ENCODE results near the gene CHKB.
"Not testable (repeated sequence)": the region's sequence is repeated elsewhere in the genome, so short reads cannot be mapped to it uniquely, and the experiment has no call there.

The CHKB gene

DNA sequence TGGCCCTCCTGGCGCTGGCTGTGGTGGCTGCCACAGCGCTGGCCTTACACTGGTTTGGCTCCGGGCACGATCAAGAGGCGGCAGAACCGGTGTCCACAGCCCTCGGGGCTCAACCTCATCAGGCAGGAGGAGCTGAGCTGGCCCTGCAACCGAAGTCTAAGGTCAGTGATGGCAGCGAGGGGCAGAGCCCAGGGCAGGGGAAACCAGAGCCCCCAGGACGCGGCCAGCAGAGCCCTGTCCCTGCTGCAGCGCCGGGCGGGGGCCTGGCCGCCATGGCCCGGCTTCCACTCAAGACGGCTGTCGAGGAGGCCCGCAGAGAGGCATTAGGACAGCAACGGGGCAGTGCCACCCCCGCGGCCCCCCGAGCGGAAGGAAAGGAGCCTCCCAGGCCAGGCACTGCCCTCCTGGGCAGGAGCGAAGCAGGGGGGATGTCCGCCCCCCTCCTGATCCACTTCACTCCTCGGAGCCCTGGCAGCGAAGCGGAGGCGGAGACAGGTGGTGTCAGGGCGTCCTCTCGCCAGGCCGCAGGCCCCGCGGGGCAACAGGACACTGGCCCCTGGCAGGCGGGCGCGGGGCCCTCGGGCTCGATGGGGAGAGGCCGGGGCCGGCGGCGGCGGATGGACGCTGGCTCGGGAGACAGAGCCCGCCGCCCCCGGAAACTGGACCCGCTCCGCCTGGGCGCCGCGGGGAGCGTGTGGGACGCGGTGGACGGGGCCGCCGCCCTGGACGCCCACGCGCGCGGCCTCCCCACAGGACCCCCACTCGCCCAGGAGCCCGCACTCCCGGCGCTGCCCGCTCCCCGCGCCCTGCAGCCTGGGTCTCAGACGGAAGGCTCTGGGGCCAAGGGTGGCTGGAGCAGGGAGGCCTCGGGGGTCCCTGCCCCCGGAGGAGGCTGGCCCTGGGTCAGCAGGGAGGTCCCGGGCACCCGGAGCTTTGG lies 36.1 kb downstream of the CHKB start:
- no peaks in the 10 kb centered on the region for H3K27me3 Mint-ChIP-seq (ENCODE audit: low read depth)
- peaks cover 32% of the 10 kb centered on the region for H3K4me1 Mint-ChIP-seq (ENCODE audit: low read depth)
- H3K36me3 Mint-ChIP-seq (ENCODE audit: low read depth): no peaks in the 10 kb centered on the region
- H3K4me3 Mint-ChIP-seq: peak overlapping the region; percentile 38
- H3K9me3 Mint-ChIP-seq: no peaks in the 10 kb centered on the region
- no peak for DNase-seq (ENCODE audit: low spot score)
- H3K27ac Mint-ChIP-seq: no peak overlapping the region

DNA sequence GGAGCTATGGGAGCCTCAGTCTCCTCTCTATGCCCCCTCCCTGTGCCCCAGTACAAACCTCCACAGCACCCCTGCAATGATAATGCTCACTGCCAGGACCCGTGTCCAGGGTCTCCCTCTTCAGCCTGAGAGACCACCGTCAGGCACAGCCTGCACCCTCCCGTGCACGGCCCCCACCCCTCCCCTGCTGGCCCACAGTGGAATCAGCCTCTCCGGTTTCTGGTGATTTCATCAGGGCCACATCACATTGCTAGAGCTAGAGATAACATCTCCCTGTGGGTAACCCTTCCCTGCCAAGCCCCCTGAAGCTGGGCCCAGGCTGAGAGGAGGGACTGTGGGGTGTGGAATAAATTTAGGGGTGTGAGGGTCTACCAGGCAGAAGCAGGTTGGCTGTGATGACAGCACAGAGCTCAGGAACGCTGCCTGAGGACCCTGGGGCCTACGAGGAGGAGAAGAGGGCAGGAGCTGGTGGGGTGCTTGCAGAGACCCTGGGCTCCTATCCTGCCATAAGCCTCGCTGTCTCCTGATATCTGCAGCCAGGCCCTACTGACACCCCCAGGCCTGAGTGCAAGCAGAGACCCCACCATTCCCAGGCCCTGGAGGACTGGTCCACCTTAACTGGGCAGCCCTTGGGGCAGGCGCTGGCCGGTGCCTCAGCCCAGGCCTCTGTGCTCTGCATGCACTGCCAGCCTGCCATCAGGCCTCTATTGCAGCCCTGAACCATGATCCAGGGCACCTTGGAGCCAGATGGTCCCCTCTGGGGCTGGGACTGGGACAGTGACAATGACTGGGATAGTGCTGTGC lies 36.9 kb downstream of the CHKB start, which contains the start of gene KLHDC7B:
KLHDC7B (plus strand) TSS at position 378 of the 804 bp plus-strand sequence; CDS start at position 723, 345 bp downstream.
- Mint-ChIP-seq H3K4me3 (peak within 1 kb of the TSS; percentile 67), H3K27me3 (ENCODE audit: low read depth) (no peaks in the 10 kb centered on the region), H3K27ac (peak within 1 kb of the TSS; percentile 84), H3K36me3 (ENCODE audit: low read depth) (no peaks in the 10 kb centered on the region), H3K4me1 (ENCODE audit: low read depth) (peaks cover 41% of the 10 kb centered on the region), H3K9me3 (no peaks in the 10 kb centered on the region)
- no peak for DNase-seq (ENCODE audit: low spot score)

DNA sequence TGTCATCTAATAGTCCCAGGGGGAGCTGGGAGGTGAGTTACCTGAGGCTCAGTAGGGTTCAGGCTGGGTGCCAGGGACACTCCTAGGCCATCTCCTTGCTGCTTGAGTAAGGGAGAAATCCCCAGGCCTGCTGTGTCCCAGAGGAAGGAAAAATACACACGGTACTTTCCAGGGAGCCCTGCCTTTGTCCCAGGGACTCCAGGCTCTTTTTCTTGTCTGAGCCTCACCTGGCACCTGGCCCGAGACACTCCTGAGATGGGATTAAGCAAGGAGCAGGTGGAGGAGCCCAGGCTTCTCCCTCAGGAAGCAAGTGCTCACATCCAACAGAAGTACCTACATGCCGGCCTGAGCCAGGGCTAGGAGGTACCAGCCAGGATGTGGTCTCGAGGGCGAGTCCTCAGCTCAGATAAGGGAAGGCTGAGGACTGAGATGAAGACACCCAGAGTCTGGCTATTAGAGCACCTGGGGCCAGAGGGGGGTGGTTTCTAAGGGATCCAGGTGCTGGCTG lies 37.8 kb downstream of the CHKB start:
- H3K4me3 Mint-ChIP-seq: peak overlapping the region; percentile 67
- H3K4me1 Mint-ChIP-seq (ENCODE audit: low read depth): peaks cover 45% of the 10 kb centered on the region
- peak overlapping the region; percentile 80 for H3K27ac Mint-ChIP-seq
- no peak for DNase-seq (ENCODE audit: low spot score)
- H3K27me3 Mint-ChIP-seq (ENCODE audit: low read depth): no peaks in the 10 kb centered on the region
- no peaks in the 10 kb centered on the region for H3K9me3 Mint-ChIP-seq
- peaks cover 2% of the 10 kb centered on the region for H3K36me3 Mint-ChIP-seq (ENCODE audit: low read depth)

DNA sequence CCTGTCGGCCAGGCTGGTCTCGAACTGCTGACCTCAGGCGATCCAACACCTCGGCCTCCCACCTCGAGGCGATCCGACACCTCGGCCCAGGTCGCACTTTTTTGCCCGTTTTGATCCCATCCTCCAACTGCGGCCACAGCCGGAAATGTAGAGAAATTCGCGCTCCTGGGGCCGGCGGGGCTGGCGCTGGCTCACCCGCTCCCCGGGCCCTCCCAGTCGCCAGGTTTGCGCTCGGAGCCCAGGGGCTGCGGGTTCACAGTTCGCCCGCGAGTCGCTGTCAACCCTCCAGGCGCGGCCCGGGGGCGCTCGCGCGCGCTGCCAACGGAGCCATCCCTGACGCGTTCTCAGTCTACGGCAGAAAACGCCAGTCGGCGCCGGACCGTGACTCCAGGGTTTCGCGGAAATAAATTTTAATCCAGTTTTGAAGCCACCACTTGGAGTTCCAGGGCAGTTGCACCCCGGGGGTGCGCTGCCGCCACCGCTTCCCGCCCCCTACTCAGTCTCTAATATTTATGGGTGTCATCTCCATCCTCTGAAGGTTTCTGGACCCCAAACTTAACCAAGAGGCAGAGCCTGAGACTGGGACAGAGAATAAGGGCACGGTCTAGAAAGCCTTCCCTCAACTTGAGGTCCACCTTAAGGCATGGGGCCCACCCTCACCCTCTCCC lies 38.4 kb downstream of the CHKB start:
- Mint-ChIP-seq H3K4me3 (peak overlapping the region; percentile 67), H3K27ac (peak overlapping the region; percentile 80), H3K9me3 (no peaks in the 10 kb centered on the region), H3K36me3 (ENCODE audit: low read depth) (peaks cover 2% of the 10 kb centered on the region), H3K27me3 (ENCODE audit: low read depth) (no peaks in the 10 kb centered on the region), H3K4me1 (ENCODE audit: low read depth) (peaks cover 51% of the 10 kb centered on the region)
- DNase-seq (ENCODE audit: low spot score): peak; percentile 77

DNA sequence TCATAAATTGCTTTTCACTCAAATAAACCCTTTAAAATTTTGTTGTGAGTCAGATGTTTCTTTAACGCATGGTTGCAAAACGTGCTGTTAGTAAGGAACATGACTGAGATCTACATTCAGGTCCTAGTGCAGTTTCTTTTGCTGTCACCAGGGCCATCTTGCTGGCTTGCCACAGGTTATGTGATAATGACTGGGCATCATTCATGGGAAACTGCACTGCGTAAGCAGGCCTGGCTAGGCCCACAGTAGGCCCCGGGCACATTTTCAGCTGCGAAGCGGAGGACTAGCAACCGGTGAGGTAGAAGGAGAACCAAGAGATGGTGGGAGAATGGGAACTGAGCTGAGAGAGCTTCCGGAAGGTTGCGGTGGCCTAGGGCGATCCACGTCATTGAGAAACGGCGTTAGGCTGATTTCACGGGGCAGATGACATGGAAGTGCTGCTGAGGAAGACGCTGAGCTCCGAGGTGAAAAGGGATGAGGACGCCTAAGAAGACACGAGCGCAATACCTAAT lies 40.2 kb downstream of the CHKB start:
- H3K4me3 Mint-ChIP-seq: peak overlapping the region; percentile 20
- peak overlapping the region; percentile 68 for H3K27ac Mint-ChIP-seq
- no peaks in the 10 kb centered on the region for H3K27me3 Mint-ChIP-seq (ENCODE audit: low read depth)
- peaks cover 6% of the 10 kb centered on the region for H3K36me3 Mint-ChIP-seq (ENCODE audit: low read depth)
- H3K9me3 Mint-ChIP-seq: no peaks in the 10 kb centered on the region
- H3K4me1 Mint-ChIP-seq (ENCODE audit: low read depth): peaks cover 62% of the 10 kb centered on the region
- no peak for DNase-seq (ENCODE audit: low spot score)

DNA sequence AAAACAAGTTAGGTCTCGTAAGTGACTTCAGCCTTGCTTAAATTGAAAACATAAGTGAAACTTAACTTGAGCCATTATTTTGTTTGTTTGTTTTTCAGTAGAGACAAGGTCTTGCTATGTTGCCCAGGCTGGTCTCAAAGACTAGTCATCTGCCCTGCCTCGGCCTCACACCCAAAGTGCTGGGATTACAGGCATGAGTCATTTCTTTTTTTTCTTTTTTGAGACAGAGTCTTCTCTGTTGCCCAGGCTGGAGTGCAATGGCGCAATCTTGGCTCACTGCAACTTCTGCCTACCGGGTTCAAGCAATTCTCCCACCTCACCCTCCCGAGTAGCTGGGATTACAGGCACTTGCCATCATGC lies 41.0 kb downstream of the CHKB start:
- not testable (repeated sequence) for H3K36me3 Mint-ChIP-seq (ENCODE audit: low read depth); H3K27me3 Mint-ChIP-seq (ENCODE audit: low read depth); H3K4me3 Mint-ChIP-seq; H3K9me3 Mint-ChIP-seq
- Mint-ChIP-seq H3K27ac (peak overlapping the region; percentile 91), H3K4me1 (ENCODE audit: low read depth) (peaks cover 66% of the 10 kb centered on the region)
- DNase-seq (ENCODE audit: low spot score): peak; percentile 56

DNA sequence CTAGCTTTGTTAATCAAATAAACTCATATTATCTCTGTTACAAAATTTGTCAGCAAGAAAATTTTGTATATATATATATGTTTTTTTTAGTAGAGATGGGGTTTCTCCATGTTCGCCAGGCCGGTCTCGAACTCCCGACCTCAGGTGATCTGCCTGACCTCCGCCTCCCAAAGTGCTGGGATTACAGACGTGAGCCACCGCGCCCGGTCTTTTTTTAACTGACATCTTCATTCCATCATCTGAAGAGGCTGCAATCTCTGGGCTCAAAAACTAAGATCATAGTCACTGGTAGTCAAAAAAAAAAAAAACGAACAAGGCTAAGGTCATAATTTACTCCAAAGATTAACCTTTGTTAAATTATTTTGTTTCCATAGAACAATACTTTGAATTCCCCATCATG lies 42.3 kb downstream of the CHKB start:
- no peaks in the 10 kb centered on the region for H3K27me3 Mint-ChIP-seq (ENCODE audit: low read depth)
- peaks cover 60% of the 10 kb centered on the region for H3K4me1 Mint-ChIP-seq (ENCODE audit: low read depth)
- peak overlapping the region; percentile 91 for H3K27ac Mint-ChIP-seq
- DNase-seq (ENCODE audit: low spot score): no peak
- H3K4me3 Mint-ChIP-seq: peak overlapping the region; percentile 52
- H3K9me3 Mint-ChIP-seq: no peaks in the 10 kb centered on the region
- peaks cover 6% of the 10 kb centered on the region for H3K36me3 Mint-ChIP-seq (ENCODE audit: low read depth)

DNA sequence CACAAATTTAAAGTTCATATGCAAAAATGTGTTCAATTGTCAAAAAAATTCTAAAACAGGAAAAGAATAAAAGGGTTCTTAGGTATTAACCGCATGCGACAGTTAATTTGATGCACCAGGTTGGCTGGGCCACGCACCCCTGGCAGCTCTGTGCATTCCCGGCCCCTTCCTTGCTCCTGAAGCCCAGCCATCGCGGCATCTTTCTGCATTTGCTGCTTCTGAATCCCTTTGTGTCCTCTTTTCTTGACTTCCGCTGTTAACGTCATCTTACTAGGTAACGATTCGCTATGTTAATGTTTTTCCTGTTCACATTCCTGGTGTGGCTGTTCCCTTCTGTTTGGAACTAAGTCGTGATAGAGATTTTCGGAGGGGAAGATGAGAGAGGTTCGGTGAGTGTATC lies 44.9 kb downstream of the CHKB start:
- peaks cover 6% of the 10 kb centered on the region for H3K36me3 Mint-ChIP-seq (ENCODE audit: low read depth)
- H3K4me1 Mint-ChIP-seq (ENCODE audit: low read depth): peaks cover 67% of the 10 kb centered on the region
- H3K27me3 Mint-ChIP-seq (ENCODE audit: low read depth): no peaks in the 10 kb centered on the region
- DNase-seq (ENCODE audit: low spot score): no peak
- peak overlapping the region; percentile 99 for H3K27ac Mint-ChIP-seq
- peak overlapping the region; percentile 57 for H3K4me3 Mint-ChIP-seq
- no peaks in the 10 kb centered on the region for H3K9me3 Mint-ChIP-seq

DNA sequence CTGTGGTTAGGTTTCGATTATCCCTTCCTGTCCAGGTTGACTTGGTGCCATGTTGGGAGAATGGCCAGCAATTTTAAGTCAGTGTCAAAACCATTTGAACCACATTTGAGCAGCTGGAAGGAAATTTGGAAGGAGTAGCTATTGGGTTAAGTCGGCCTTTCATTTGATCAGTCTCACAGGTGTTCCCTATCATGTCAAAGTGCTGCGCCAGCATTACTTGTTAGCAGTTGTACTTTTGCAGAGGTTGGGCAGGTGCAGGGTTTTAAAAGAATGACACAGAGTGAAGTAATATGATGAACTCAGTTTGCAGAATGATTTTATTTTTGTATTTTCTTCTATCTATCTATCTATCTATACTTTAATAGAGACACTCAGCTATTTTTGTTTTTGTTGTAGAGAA lies 46.4 kb downstream of the CHKB start:
- Mint-ChIP-seq H3K4me1 (ENCODE audit: low read depth) (peaks cover 57% of the 10 kb centered on the region), H3K27me3 (ENCODE audit: low read depth) (no peaks in the 10 kb centered on the region), H3K27ac (peak overlapping the region; percentile 45), H3K36me3 (ENCODE audit: low read depth) (peaks cover 6% of the 10 kb centered on the region), H3K9me3 (no peaks in the 10 kb centered on the region), H3K4me3 (no peak overlapping the region)
- no peak for DNase-seq (ENCODE audit: low spot score)

DNA sequence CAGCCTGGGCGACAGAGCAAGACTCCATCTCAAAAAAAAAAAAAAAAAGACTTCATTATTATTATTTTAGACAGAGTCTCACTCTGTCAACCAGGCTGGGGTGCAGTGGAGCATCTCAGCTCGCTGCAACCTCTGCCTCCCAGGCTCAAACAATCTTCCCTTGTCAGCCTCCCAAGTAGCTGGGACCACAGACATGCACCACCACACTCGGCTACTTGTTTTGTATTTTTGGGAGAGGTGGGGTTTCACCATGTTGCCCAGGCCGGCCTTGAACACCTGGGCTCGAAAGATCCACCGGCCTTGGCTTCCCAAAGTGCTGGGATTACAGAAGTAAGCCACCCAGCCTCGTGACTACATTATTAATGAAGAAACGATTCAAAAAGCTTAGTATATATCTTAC lies 47.5 kb downstream of the CHKB start:
- no peak for DNase-seq (ENCODE audit: low spot score)
- peak overlapping the region; percentile 31 for H3K27ac Mint-ChIP-seq
- H3K4me1 Mint-ChIP-seq (ENCODE audit: low read depth): peaks cover 48% of the 10 kb centered on the region
- no peak overlapping the region for H3K4me3 Mint-ChIP-seq
- H3K9me3 Mint-ChIP-seq: no peaks in the 10 kb centered on the region
- H3K36me3 Mint-ChIP-seq (ENCODE audit: low read depth): peaks cover 6% of the 10 kb centered on the region
- H3K27me3 Mint-ChIP-seq (ENCODE audit: low read depth): no peaks in the 10 kb centered on the region

DNA sequence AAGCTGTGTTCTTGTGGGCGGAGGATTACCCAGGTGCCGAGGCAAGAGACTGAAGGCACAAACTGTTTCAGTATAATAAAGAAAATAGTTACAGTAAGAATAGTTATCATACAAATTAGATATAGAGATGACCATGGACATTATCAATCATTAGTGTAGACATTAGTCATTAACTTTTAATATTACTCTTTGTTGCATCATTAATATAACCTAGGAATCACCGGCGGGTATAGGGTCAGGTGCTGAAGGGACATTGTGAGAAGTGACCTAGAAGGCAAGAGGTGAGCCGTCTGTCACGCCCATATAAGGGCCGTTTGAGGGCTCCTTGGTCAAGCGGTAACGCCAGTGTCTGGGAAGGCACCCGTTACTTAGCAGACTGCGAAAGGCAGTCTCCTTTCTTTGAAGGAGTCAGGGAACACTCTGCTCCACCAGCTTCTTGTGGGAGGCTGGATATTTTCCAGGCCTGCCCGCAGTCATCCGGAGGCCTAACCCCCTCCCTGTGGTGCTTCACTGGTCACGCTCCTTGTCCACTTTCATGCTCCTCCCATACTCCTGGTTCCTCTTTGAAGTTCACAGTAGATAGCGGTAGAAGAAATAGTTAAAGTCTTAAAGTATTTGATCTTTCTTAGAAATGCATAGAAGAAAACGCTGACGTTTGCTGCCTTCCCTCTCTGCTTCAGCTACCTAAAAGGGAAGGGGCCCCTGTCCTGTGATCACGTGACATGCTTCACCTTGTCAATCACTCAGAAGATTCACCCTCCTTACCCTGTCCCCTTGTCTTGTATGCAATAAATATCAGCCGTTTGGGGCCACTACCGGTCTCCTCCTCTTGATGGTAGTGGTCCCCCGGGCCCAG lies 48.6 kb downstream of the CHKB start:
- not testable (repeated sequence) for DNase-seq (ENCODE audit: low spot score); H3K9me3 Mint-ChIP-seq
- H3K4me1 Mint-ChIP-seq (ENCODE audit: low read depth): peaks cover 38% of the 10 kb centered on the region

DNA sequence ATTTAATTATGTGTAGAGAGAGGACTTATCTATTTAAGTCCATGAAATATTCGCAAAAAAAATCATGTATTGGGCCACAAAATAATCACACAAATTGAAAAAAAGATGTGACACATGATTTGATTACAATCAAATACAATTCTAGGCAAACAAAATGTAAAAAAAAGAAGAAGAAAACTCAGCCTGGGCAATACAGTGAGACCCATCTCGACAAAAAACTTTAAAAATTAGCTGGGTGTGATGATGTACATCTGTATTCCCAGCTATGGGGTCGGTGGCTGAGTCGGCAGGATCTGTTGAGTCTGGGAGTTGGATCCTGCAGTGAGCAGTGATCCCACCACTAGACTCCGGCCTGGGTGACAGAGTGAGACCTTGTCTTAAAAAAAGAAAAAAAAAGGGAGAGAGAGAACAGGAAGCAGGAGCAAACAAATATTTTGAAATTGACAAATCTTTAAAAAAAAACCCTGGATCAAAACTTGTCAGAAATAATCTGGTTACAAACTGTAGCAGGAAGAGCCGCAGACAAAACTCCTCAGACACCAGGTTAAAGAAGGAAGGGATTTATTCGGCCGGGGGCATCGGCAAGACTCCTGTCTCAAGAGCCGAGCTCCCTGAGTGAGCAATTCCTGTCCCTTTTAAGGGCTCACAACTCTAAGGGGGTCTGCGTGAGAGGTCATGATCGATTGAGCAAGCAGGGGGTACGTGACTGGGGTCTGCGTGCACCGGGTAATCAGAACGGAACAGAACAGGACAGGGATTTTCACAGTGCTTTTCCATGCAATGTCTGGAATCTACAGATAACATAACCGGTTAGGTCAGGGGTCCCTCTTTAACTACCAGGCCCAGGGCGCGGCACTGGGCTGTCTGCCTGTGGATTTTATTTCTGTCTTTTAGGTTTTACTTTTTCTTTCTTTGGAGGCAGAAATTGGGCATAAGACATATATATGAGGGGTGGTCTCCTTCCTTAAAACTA lies 49.5 kb downstream of the CHKB start:
- DNase-seq (ENCODE audit: low spot score): no peak
- Mint-ChIP-seq H3K9me3 (no peaks in the 10 kb centered on the region), H3K36me3 (ENCODE audit: low read depth) (peaks cover 6% of the 10 kb centered on the region), H3K4me3 (peak overlapping the region; percentile 94), H3K4me1 (ENCODE audit: low read depth) (peaks cover 39% of the 10 kb centered on the region), H3K27me3 (ENCODE audit: low read depth) (no peaks in the 10 kb centered on the region), H3K27ac (peak overlapping the region; percentile 93)

More for the DNA sequence above, 48.6 kb downstream of the CHKB start:
- H3K36me3 Mint-ChIP-seq (ENCODE audit: low read depth); H3K27me3 Mint-ChIP-seq (ENCODE audit: low read depth): not testable (repeated sequence)
- Mint-ChIP-seq H3K4me3 (peak overlapping the region; percentile 46), H3K27ac (peak overlapping the region; percentile 93)
